Measurements from ENCODE around the gene LPP.

Gene LPP

GRCh38 chr3:188670446-188670845, 516.5 kb downstream of the LPP start:
- Histone ChIP-seq H3K4me2 (ENCODE audit: low read depth, low read length, poor library complexity, severe bottlenecking) (no peak overlapping the region), H3K9me2 (replicated peaks; ENCODE audit: insufficient read depth, low read length) (no peaks in the 10 kb centered on the region), H3K9ac (ENCODE audit: low read length) (no peak overlapping the region), H2AFZ (ENCODE audit: low read depth, low read length, severe bottlenecking) (no peak overlapping the region), H3F3A (ENCODE audit: insufficient read depth) (no peaks in the 10 kb centered on the region), H3K27ac (ENCODE audit: low read depth, low read length) (no peak overlapping the region), H3K27me3 (ENCODE audit: low read length) (no peaks in the 10 kb centered on the region), H3K4me3 (ENCODE audit: insufficient read depth, low read length, poor library complexity, severe bottlenecking) (no peak overlapping the region), H3K9me3 (ENCODE audit: insufficient read depth, low read length) (no peaks in the 10 kb centered on the region), H4K20me1 (ENCODE audit: low read depth, low read length) (no peaks in the 10 kb centered on the region), H3K36me3 (ENCODE audit: low read length) (no peaks in the 10 kb centered on the region), H3K79me2 (ENCODE audit: insufficient read depth, low read length) (no peaks in the 10 kb centered on the region)
- TF ChIP-seq, protein P1, sequence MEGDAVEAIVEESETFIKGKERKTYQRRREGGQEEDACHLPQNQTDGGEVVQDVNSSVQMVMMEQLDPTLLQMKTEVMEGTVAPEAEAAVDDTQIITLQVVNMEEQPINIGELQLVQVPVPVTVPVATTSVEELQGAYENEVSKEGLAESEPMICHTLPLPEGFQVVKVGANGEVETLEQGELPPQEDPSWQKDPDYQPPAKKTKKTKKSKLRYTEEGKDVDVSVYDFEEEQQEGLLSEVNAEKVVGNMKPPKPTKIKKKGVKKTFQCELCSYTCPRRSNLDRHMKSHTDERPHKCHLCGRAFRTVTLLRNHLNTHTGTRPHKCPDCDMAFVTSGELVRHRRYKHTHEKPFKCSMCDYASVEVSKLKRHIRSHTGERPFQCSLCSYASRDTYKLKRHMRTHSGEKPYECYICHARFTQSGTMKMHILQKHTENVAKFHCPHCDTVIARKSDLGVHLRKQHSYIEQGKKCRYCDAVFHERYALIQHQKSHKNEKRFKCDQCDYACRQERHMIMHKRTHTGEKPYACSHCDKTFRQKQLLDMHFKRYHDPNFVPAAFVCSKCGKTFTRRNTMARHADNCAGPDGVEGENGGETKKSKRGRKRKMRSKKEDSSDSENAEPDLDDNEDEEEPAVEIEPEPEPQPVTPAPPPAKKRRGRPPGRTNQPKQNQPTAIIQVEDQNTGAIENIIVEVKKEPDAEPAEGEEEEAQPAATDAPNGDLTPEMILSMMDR (IDR thresholded peaks at IDR 0.05; ENCODE audit: insufficient read depth, low read length, poor library complexity, severe bottlenecking): no peak
- TF ChIP-seq EZH2phosphoT487 (conservative IDR thresholded peaks at IDR 0.05; ENCODE audit: low read length): no peak

- no peak overlapping the region for H3K27ac ChIP-seq (ENCODE audit: low read depth, low read length)
- no peaks in the 10 kb centered on the region for H3K9me3 ChIP-seq (ENCODE audit: insufficient read depth, low read length)
- peak overlapping the region; percentile 22 for H3K4me2 ChIP-seq (ENCODE audit: low read depth, low read length, poor library complexity, severe bottlenecking)
- no peaks in the 10 kb centered on the region for H3K79me2 ChIP-seq (ENCODE audit: insufficient read depth, low read length)
- no peak overlapping the region for H3K9ac ChIP-seq (ENCODE audit: low read length)
- TF ChIP-seq, protein P1 (IDR thresholded peaks at IDR 0.05; ENCODE audit: insufficient read depth, low read length, poor library complexity, severe bottlenecking): no peak
- no peak for TF ChIP-seq EZH2phosphoT487 (conservative IDR thresholded peaks at IDR 0.05; ENCODE audit: low read length)
- no peaks in the 10 kb centered on the region for H3K27me3 ChIP-seq (ENCODE audit: low read length)
- H4K20me1 ChIP-seq (ENCODE audit: low read depth, low read length): no peaks in the 10 kb centered on the region
- H3K4me3 ChIP-seq (ENCODE audit: insufficient read depth, low read length, poor library complexity, severe bottlenecking): no peak overlapping the region
- H3K36me3 ChIP-seq (ENCODE audit: low read length): no peaks in the 10 kb centered on the region
- no peaks in the 10 kb centered on the region for H3K9me2 ChIP-seq (replicated peaks; ENCODE audit: insufficient read depth, low read length)
- no peak overlapping the region for H2AFZ ChIP-seq (ENCODE audit: low read depth, low read length, severe bottlenecking)
- no peaks in the 10 kb centered on the region for H3F3A ChIP-seq (ENCODE audit: insufficient read depth)
Measured at GRCh38 chr3:188671971-188672370, 518.0 kb downstream of the LPP start.

GRCh38 chr3:188672840-188673239, 518.9 kb downstream of the LPP start:
- Histone ChIP-seq H3K79me2 (ENCODE audit: insufficient read depth, low read length) (no peaks in the 10 kb centered on the region), H3K9me3 (ENCODE audit: insufficient read depth, low read length) (no peaks in the 10 kb centered on the region), H3F3A (ENCODE audit: insufficient read depth) (no peaks in the 10 kb centered on the region), H3K9me2 (replicated peaks; ENCODE audit: insufficient read depth, low read length) (no peaks in the 10 kb centered on the region), H3K36me3 (ENCODE audit: low read length) (no peaks in the 10 kb centered on the region), H3K27ac (ENCODE audit: low read depth, low read length) (no peak overlapping the region), H3K4me2 (ENCODE audit: low read depth, low read length, poor library complexity, severe bottlenecking) (no peak overlapping the region), H2AFZ (ENCODE audit: low read depth, low read length, severe bottlenecking) (no peak overlapping the region), H3K9ac (ENCODE audit: low read length) (no peak overlapping the region), H4K20me1 (ENCODE audit: low read depth, low read length) (no peaks in the 10 kb centered on the region), H3K27me3 (ENCODE audit: low read length) (no peaks in the 10 kb centered on the region), H3K4me3 (ENCODE audit: insufficient read depth, low read length, poor library complexity, severe bottlenecking) (no peak overlapping the region)
- TF ChIP-seq, protein P1 (IDR thresholded peaks at IDR 0.05; ENCODE audit: insufficient read depth, low read length, poor library complexity, severe bottlenecking): no peak
- no peak for TF ChIP-seq EZH2phosphoT487 (conservative IDR thresholded peaks at IDR 0.05; ENCODE audit: low read length)

All from SU-DHL-6 (cell line).